HepG2 (cell line): ENCODE measurements around the gene MYH7.

ENCODE experiments used
- CHD2 ChIP-seq: IDR thresholded peaks from 2 replicates; pipeline ENCODE4 v1.6.1; 2011; ENCODE audit warnings: low read depth, low read length, improper control_type of control experiment
- E2F1 ChIP-seq: sonication (generic); formaldehyde crosslinking; IDR thresholded peaks from 2 replicates; pipeline ENCODE4 v1.5.0; 2020; ENCODE audit warnings: missing genetic modification reagents
- MAX ChIP-seq: IDR thresholded peaks from 2 replicates; pipeline ENCODE4 v1.6.1; 2012; ENCODE audit warnings: inconsistent platforms
- POLR2A ChIP-seq, 2 experiments: IDR thresholded peaks; 2 replicates each; pipeline ENCODE4 v1.6.1; 2011; ENCODE audit warnings: low read depth in 2 of 2, low read length in 2 of 2, mild to moderate bottlenecking in 1 of 2, moderate library complexity in 1 of 2; ENCODE audit not compliant: insufficient read depth in 1 of 2
- SALL2 ChIP-seq: sonication (generic); formaldehyde crosslinking; IDR thresholded peaks from 2 replicates; pipeline ENCODE4 v1.8.1; 2023; ENCODE audit warnings: mild to moderate bottlenecking, missing genetic modification reagents, inconsistent platforms
- TBP ChIP-seq: sonication (generic); formaldehyde crosslinking; IDR thresholded peaks from 2 replicates; pipeline ENCODE4 v1.5.0; 2020; ENCODE audit warnings: missing genetic modification reagents
- TIGD3 ChIP-seq: sonication (generic); formaldehyde crosslinking; IDR thresholded peaks from 2 replicates; pipeline ENCODE4 v1.5.1; 2020; ENCODE audit warnings: mild to moderate bottlenecking, missing genetic modification reagents, borderline replicate concordance
- ZFP37 ChIP-seq: sonication (generic); formaldehyde crosslinking; IDR thresholded peaks from 2 replicates; pipeline ENCODE4 v1.4.0; 2020; ENCODE audit warnings: missing genetic modification reagents, borderline replicate concordance
- ZNF496 ChIP-seq: sonication (generic); formaldehyde crosslinking; IDR thresholded peaks from 2 replicates; pipeline ENCODE4 v1.8.1; 2023; ENCODE audit warnings: mild to moderate bottlenecking, moderate library complexity, missing genetic modification reagents; ENCODE audit not compliant: insufficient replicate concordance
- ZNF615 ChIP-seq: sonication (generic); formaldehyde crosslinking; IDR thresholded peaks from 2 replicates; pipeline ENCODE4 v1.5.0; 2020; ENCODE audit warnings: mild to moderate bottlenecking, missing genetic modification reagents, borderline replicate concordance
- ZNF775 ChIP-seq: sonication (generic); formaldehyde crosslinking; IDR thresholded peaks from 2 replicates; pipeline ENCODE4 v1.4.0; 2020; ENCODE audit warnings: missing genetic modification reagents, mild to moderate bottlenecking, moderate library complexity, borderline replicate concordance

GRCh38 chr14:23464700-23465099, 29.2 kb upstream of the MYH7 start:
- no peak for TF ChIP-seq SALL2
- TF ChIP-seq TBP (CRISPR knock-in tag), result no peak
- no peak for TF ChIP-seq POLR2A (IDR thresholded peaks at IDR 0.05; ENCODE audit: insufficient read depth in 1 of 2, low read depth in 2 of 2, low read length in 2 of 2)
- TF ChIP-seq ZNF615 (CRISPR knock-in tag), result no peak
- no peak for TF ChIP-seq CHD2
- no peak for TF ChIP-seq ZNF775 (CRISPR knock-in tag)
- TF ChIP-seq E2F1 (CRISPR knock-in tag), result no peak
- TF ChIP-seq ZFP37 (CRISPR knock-in tag), result no peak
- no peak for TF ChIP-seq MAX
- TF ChIP-seq TIGD3, result no peak
- no peak for TF ChIP-seq ZNF496 (CRISPR knock-in tag)
